GM18861 (cell line): ENCODE data around the gene SYNJ2BP.
"Not testable (repeated sequence)": the region's sequence is repeated elsewhere in the genome, so short reads cannot be mapped to it uniquely, and the experiment has no call there.

Experiments
- ATAC-seq: cut with Tn5 transposase; IDR thresholded peaks from one replicate; pipeline ENCODE4 v1.9.1; 2021; ENCODE audit not compliant: unreplicated experiment

The SYNJ2BP gene, protein sequence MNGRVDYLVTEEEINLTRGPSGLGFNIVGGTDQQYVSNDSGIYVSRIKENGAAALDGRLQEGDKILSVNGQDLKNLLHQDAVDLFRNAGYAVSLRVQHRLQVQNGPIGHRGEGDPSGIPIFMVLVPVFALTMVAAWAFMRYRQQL

GRCh38 chr14:70416725-70417349 is at the start of gene SYNJ2BP:
Gene SYNJ2BP, minus strand, starts transcription at chr14:70417090. Its CDS starts 127 bp downstream, at chr14:70416963.
- no peak for ATAC-seq

GRCh38 chr14:70454731-70455130 is 37.8 kb upstream of the SYNJ2BP start:
- ATAC-seq, result no peak

- no peak for ATAC-seq
Observed at GRCh38 chr14:70451874-70452273, 35.0 kb upstream of the SYNJ2BP start, which contains the start of gene ADAM21. Gene ADAM21, plus strand, starts transcription at chr14:70452174. Its CDS starts 5,326 bp downstream, at chr14:70457500.

GRCh38 chr14:70448633-70449340 is 31.9 kb upstream of the SYNJ2BP start:
- no peak for ATAC-seq

DNA sequence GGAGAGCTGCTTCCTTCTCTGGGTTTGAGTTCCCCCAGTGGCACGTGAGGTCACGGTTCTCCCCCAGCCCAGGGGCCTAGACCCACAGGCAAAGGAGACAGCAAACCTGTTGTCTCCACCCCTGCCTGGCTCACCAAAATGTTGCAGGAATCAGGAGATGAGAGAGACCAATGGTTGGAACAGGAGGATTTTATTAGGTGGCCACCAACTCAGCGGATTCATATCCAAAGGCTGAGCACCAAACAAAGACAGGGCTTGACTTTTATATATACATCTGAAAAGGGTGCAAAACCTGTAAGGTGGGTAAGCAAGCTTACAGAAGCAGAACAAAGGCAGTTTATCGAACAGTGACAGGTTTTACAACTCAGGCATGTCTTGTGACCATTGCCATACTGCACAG is 25.9 kb upstream of the SYNJ2BP start:
- no peak for ATAC-seq

- no peak for ATAC-seq
Observed at GRCh38 chr14:70441641-70442040, 24.8 kb upstream of the SYNJ2BP start.

DNA sequence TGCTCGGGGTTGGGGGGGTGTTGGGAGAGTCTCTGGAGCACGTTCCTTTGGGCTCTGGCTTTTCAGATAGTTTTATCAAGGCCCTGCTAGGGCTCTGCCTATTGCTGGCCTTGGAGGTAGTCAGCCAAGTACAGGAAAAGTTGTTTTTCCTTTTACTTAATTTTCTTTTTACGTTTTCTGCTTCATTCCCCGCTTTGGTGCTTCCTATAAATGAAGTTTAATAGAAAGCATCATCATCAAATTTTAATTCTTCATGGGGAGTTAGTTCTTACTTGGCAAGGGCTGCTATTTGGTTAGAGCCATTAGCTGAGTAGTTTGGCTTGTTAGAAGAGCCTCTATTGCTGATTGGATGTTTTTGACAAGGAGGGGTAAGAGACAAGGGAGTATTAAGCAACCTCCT is 20.0 kb upstream of the SYNJ2BP start:
- ATAC-seq, result no peak

DNA sequence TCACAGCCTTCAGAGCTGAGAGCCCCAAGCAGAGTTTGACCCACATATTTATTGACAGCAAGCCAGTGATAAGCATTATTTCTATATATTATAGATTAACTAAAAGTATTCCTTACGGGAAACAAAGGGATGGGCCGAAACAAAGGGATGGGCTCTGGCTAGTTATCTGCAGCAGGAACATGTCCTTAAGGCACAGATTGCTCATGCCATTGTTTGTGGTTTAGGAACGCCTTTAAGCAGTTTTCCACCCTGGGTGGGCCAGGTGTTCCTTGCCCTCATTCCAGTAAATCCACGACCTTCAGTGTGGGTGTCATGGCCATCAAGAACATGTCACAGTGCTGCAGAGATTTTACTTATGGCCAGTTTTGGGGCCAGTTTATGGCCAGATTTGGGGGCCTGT is 9.7 kb upstream of the SYNJ2BP start:
- ATAC-seq, result not testable (repeated sequence)

GRCh38 chr14:70425354-70425753 is 8.5 kb upstream of the SYNJ2BP start:
- ATAC-seq, result no peak

GRCh38 chr14:70422538-70422937 is 5.6 kb upstream of the SYNJ2BP start:
- ATAC-seq, result no peak

DNA sequence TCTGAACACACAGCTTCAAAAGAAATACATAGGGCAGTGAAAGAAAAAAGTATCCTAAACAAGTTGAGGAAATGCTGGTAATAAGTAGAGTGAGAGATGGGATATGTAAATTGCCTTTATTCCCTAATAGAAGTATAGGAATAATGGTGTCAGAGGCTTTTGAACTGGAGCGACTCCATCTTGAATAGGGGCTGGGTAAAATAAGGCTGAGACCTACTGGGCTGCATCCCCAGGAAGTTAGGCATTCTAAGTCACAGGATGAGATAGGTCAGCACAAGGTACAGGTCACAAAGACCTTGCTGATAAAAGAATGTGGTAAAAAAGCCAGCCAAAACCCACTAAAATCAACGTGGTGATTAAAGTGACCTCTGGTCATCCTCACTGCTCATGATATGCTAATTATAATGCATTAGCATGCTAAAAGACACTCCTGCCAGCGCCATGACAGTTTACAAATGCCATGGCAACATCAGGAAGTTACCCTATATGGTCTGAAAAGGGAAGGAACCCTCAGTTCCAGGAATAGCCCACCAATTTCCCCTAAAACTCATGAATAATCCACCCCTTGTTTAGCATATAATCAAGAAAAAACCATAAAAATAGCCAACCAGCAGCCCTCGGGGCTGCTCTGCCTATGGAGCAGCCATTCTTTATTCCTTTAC is 2.5 kb upstream of the SYNJ2BP start:
- not testable (repeated sequence) for ATAC-seq

- no peak for ATAC-seq
Observed at GRCh38 chr14:70416338-70416724, 559 bp downstream of the SYNJ2BP start.

DNA sequence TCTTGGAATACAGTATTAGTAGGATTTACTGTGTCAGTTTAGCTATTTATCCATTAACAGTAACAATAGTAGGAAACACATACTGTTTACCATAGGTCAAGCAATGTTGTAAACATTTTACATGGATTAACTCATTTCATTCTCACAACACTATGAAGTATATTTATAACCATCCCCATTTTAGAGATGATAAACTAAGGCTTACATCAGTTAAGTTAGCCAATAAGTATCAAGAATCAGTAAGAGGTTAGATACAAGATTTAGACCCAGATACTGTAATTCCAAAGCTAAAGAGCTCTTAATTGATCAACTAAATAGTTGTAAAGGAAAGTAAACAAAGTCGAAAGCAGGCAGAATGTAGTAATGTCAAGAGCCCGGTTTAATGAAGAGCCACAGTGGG is 1.1 kb downstream of the SYNJ2BP start:
- ATAC-seq, result no peak

DNA sequence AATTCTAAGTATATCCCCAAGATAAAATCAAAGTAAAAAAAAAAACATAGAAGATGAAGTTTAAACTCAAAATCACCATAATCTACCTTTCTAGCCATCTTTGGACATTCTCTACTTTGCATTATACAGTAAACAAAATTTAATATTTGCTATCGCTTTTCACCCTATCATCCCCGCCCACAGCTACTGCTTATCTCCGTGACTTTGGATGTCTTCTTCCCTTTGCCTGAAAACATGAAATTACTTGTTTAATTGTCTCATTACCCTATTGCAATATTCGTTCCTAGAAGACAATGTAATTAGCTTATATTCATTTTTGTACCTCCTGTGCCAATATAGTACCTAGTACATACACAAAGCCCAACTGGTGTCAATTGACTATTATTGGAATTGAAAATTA is 9.3 kb downstream of the SYNJ2BP start:
- no peak for ATAC-seq

DNA sequence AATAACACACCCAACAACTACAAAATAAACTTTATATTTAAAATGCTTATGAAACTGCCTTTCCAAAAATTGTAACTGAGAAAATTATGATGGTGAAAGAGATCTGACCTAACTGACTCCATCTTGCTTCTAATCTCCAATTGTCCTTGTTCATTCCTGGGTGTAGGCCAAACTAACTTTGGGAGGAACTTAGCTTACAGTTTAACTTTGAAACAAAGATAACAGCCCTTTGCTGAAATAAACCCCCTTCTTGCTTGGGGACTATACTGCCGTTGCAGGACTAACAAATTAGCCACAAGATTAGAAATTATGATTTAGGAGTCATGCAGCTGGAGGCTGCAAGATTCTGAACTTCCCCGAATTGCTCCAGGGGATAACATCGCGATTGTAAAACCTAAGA is 10.7 kb downstream of the SYNJ2BP start:
- not testable (repeated sequence) for ATAC-seq

DNA sequence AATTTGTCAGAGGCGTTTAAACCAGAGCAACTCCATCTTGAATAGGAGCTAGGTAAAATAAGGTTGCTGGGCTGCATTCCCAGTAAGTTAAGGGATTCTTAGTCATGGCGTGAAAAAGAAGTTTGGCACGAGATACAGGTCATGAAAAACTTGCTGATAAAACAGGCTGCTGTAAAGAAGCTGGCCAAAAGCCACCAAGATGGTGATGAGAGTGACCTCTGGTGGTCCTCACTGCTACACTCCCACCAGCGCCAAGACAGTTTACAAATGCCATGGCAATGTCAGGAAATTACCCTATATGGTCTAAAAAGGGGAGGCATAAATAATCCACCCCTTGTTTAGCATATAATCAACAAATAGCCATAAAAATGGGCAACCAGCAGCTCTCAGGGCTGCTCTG is 13.6 kb downstream of the SYNJ2BP start:
- not testable (repeated sequence) for ATAC-seq

- ATAC-seq, result no peak
Observed at GRCh38 chr14:70401643-70402042, 15.2 kb downstream of the SYNJ2BP start.

DNA sequence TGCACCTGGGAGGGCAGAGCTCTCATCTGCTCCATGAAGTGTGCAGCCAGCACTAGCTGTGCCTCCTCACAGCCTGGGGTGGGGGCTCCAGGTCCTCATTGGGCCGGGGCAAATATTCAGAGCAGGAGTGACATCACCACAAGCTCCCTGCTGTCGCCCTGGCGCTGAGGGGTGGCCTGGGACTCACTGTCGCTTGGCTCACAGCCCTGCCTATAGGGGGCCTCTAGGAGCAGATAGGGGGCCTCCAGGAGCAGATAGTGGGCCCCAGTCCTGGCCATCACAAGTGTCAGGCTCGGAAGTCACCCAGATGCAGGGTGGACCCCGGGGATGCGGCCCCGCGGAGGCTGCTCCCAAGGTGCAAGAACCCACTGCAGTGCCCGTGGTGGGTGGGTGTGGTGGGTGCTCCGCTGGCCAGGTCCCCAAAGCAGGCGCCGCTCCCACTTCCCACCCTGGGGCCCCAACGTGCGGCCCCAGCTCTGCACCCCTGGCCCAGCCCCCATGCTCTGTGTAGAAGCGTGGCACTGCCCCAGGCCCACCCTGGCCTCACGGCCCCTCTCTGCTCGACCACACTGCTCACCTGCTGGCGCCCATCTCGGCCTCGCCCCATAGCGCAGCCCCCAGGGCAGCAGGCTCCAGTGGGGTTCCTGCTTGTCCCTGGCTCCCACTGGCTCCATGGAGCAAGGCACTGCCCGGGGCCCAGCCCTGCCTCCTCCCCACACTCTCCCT is 18.0 kb downstream of the SYNJ2BP start:
- ATAC-seq, result no peak

DNA sequence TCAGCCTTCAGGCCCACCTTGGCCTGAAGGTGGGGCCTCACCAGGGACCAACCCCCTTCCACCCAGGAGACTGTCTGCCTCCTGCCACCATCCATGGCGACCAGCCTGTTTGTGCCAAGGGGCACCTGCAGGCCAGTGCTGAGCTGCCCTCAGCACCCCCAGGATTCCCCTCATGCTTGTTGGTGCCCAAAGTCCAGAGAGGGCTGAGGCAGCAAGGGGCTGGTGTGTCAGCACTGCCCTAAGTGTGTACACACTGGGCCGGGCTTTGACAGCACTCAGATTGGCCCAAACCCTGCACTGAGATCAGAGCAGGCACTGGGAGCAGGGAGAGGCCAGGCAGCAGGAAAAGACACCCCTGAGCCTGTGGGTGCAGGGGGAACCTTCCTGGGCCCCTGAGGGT is 18.6 kb downstream of the SYNJ2BP start:
- no peak for ATAC-seq

GRCh38 chr14:70397746-70398145 is 19.1 kb downstream of the SYNJ2BP start:
- ATAC-seq, result no peak

DNA sequence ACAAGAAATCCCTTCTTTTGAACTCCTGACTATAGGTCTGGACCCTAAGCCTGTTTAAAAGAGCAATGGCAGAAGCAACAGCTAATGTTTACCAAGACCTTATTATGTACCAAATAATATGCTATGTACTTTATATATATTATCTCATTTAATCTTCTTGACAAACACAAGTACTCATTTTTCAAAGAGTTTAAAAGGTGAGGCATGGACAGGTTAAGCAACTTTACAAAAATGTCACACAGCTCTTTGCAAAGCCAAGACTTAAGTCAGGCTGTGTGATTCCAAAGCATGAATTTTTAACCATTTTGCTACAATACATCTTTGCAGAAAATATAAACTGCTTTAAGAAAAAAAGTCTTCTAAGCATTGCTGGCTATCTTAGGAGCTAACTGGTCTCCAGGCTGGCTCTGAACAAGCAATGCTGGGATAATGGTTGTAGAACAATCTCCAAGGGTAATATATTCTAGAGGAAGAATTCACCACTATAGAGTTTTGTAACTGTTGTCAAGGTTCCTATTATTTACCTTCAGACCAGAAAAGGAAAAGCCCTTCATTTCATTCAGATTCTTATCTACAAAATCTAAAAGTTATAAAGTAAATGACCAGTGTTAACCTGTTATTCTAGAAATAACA is 22.1 kb downstream of the SYNJ2BP start:
- no peak for ATAC-seq
